ENCODE results near the gene SSC5D.

GRCh38 chr19:55442372-55442961 is 45.8 kb upstream of the SSC5D start:
- TF ChIP-seq CTCF (IDR thresholded peaks at IDR 0.05) (no peak), POLR2A (IDR thresholded peaks at IDR 0.05) (no peak)
